ENCODE measurements around the gene HSD3B7. TPM values are rescaled to one million over a fixed set of nuclear protein-coding genes. Genes with fewer than 3 reads are reported as not detected.

Gene HSD3B7
- total and polyA plus RNA-seq, 8 donors: 2.9 to 52.7 (median 10.3) TPM

- DNase-seq: no peak
- Histone ChIP-seq H3K27ac (peak overlapping the region in 4 of 5 donors; percentile 92 to 96 (median 92)), H3K9me3 (no peaks in the 10 kb centered on the region), H3K4me3 (no peak overlapping the region), H3K36me3 (peaks cover 0 to 15% (median 11%) of the 10 kb centered on the region in 4 donors), H3K27me3 (no peaks in the 10 kb centered on the region), H3K4me1 (peaks cover 28 to 65% (median 60%) of the 10 kb centered on the region in 4 donors)
- TF ChIP-seq POLR2A (IDR thresholded peaks at IDR 0.05) (no peak), POLR2AphosphoS5 (IDR thresholded peaks at IDR 0.05) (no peak), CTCF (IDR thresholded peaks at IDR 0.05) (no peak), EP300 (IDR thresholded peaks at IDR 0.05) (no peak)
- 66 to 78% (median 72%) methylated on average over 1 of the region's 1 CpG for WGBS, 5 donors
- intact Hi-C loops (cut with DNase I; ENCODE audit: low total_unique reads): no loop called here
Measured at GRCh38 chr16:30951193-30951592, 33.8 kb upstream of the HSD3B7 start.

DNA sequence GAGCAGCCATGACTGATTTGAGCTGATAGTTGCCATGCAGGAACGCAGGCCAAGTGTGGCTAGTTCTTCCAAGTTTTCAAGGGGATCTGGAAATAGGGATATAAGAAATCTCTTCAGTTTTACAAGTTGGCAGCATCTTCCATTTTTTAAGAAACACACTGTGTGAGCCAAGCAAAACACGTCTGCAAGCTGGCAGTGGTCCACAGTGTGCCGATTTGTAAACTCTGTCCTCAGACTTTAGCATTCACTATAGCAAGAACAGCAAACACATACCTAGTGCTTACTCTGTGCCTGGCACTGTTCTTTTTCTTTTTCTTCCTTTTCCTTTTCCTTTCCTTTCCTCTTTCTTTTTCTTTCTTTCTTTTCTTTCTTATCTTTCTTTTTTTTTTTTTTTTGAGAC lies 33.3 kb upstream of the HSD3B7 start:
- no peaks in the 10 kb centered on the region for H3K27me3 ChIP-seq
- H3K4me1 ChIP-seq: peaks cover 28 to 70% (median 65%) of the 10 kb centered on the region in 4 donors
- H3K27ac ChIP-seq: peak overlapping the region in 4 of 5 donors; percentile 92 to 96 (median 92)
- TF ChIP-seq POLR2A (IDR thresholded peaks at IDR 0.05) (no peak), POLR2AphosphoS5 (IDR thresholded peaks at IDR 0.05) (peak in 1 of 3 donors; percentile 41)
- WGBS, 5 donors: 12 to 41% (median 19%) methylated on average over 3 of the region's 3 CpGs
- H3K36me3 ChIP-seq: peaks cover 0 to 10% (median 6%) of the 10 kb centered on the region in 4 donors
- peak; percentile 58 to 81 for DNase-seq
- no peak overlapping the region for H3K4me3 ChIP-seq
- intact Hi-C loops (cut with DNase I; ENCODE audit: low total_unique reads): no loop called here
- H3K9me3 ChIP-seq: no peaks in the 10 kb centered on the region

DNA sequence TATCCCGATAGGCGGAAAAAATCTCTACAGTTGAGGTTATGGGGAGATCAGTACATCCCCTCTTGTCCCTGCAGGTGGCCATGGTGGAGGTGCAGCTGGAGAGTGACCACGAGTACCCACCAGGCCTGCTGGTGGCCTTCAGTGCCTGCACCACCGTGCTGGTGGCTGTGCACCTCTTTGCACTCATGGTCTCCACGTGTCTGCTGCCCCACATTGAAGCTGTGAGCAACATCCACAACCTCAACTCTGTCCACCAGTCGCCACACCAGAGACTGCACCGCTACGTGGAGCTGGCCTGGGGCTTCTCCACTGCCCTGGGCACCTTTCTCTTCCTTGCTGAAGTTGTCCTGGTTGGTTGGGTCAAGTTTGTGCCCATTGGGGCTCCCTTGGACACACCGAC lies 31.9 kb upstream of the HSD3B7 start:
- TF ChIP-seq CTCF (IDR thresholded peaks at IDR 0.05): no peak
- no peak for TF ChIP-seq POLR2A (IDR thresholded peaks at IDR 0.05)
- no peak for TF ChIP-seq EP300 (IDR thresholded peaks at IDR 0.05)
- TF ChIP-seq POLR2AphosphoS5 (IDR thresholded peaks at IDR 0.05): no peak
- no peak overlapping the region for H3K4me3 ChIP-seq
- H3K4me1 ChIP-seq: peaks cover 28 to 68% (median 64%) of the 10 kb centered on the region in 4 donors
- H3K27ac ChIP-seq: peak overlapping the region in 3 of 5 donors; percentile 27 to 64 (median 49)
- H3K27me3 ChIP-seq: no peaks in the 10 kb centered on the region
- H3K9me3 ChIP-seq: no peaks in the 10 kb centered on the region
- DNase-seq: no peak
- intact Hi-C loops (cut with DNase I; ENCODE audit: low total_unique reads): no loop called here
- H3K36me3 ChIP-seq: no peaks in the 10 kb centered on the region
- WGBS, 5 donors: 77 to 85% (median 82%) methylated on average over 4 to 9 of the region's 9 CpGs

DNA sequence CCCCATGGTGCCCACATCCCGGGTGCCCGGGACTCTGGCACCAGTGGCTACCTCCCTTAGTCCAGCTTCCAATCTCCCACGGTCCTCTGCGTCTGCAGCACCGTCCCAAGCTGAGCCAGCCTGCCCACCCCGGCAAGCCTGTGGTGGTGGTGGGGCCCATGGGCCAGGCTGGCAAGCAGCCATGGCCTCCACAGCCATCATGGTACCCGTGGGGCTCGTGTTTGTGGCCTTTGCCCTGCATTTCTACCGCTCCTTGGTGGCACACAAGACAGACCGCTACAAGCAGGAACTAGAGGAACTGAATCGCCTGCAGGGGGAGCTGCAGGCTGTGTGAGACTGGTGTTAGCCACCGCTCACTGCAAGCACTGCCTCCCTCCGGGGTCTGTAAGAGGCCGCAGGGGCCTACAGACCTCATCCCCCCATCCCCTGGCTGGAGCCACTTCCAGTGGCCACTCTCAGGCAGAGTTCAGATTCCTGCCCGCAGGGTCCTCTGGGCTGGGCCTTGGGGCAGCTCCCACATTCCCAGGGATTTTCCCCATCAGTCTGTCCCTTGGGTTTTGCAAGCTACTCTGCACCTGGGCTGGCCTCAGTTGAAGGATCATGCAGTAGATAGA lies 31.4 kb upstream of the HSD3B7 start:
- Histone ChIP-seq H3K36me3 (no peaks in the 10 kb centered on the region), H3K4me1 (peaks cover 30 to 67% (median 63%) of the 10 kb centered on the region in 4 donors), H3K4me3 (no peak overlapping the region), H3K9me3 (no peaks in the 10 kb centered on the region), H3K27ac (peak overlapping the region in 3 of 5 donors; percentile 27 to 64 (median 49)), H3K27me3 (no peaks in the 10 kb centered on the region)
- TF ChIP-seq POLR2A (IDR thresholded peaks at IDR 0.05) (no peak), CTCF (IDR thresholded peaks at IDR 0.05) (peak in 5 of 7 experiments; percentile 15 to 60 (median 32))
- DNase-seq: peak; percentile 56 to 92
- 28 to 43% (median 38%) methylated on average over 2 to 15 of the region's 15 CpGs for WGBS, 5 donors
- intact Hi-C loops (cut with DNase I; ENCODE audit: low total_unique reads): no loop called here

- H3K4me1 ChIP-seq: peaks cover 37 to 72% (median 66%) of the 10 kb centered on the region in 4 donors
Measured at GRCh38 chr16:30954993-30955392, 30.0 kb upstream of the HSD3B7 start.

More at GRCh38 chr16:30954993-30955392, 30.0 kb upstream of the HSD3B7 start:
- TF ChIP-seq POLR2AphosphoS5 (IDR thresholded peaks at IDR 0.05) (no peak), CTCF (IDR thresholded peaks at IDR 0.05) (no peak), EP300 (IDR thresholded peaks at IDR 0.05) (no peak), POLR2A (IDR thresholded peaks at IDR 0.05) (no peak)
- Histone ChIP-seq H3K27ac (no peak overlapping the region), H3K27me3 (no peaks in the 10 kb centered on the region), H3K36me3 (peaks cover 3 to 12% (median 10%) of the 10 kb centered on the region in 4 donors), H3K9me3 (no peaks in the 10 kb centered on the region), H3K4me3 (no peak overlapping the region)
- WGBS, 5 donors: 64 to 71% (median 68%) methylated on average over 8 of the region's 8 CpGs
- no peak for DNase-seq
- intact Hi-C loops (cut with DNase I; ENCODE audit: low total_unique reads): no loop called here
